Measurements from ENCODE around the gene SLC2A8.

The SLC2A8 gene

GRCh38 chr9:127422133-127422782, 25.3 kb downstream of the SLC2A8 start:
- Histone ChIP-seq H3K4me1 (ENCODE audit: control insufficient read depth, insufficient read depth, low read length) (peaks cover 8% of the 10 kb centered on the region; the same call in 1 of the 2 replicates), H3K9me3 (ENCODE audit: control insufficient read depth, insufficient read depth, low read depth, low read length) (no peaks in the 10 kb centered on the region), H3K27me3 (ENCODE audit: control insufficient read depth, insufficient read depth, low read length) (no peaks in the 10 kb centered on the region), H3K36me3 (ENCODE audit: control insufficient read depth, insufficient read depth, low read length) (peaks cover 5% of the 10 kb centered on the region; the same call in 1 of the 2 replicates), H3K27ac (ENCODE audit: low read depth, low read length) (no peak overlapping the region), H3K9ac (ENCODE audit: low read length) (no peak overlapping the region), H3K4me3 (ENCODE audit: low read depth, low read length) (no peak overlapping the region)

GRCh38 chr9:127422787-127423186, 25.8 kb downstream of the SLC2A8 start:
- Histone ChIP-seq H3K27ac (ENCODE audit: low read depth, low read length) (no peak overlapping the region), H3K9ac (ENCODE audit: low read length) (no peak overlapping the region), H3K4me3 (ENCODE audit: low read depth, low read length) (no peak overlapping the region; the same call in 1 of the 2 replicates), H3K4me1 (ENCODE audit: control insufficient read depth, insufficient read depth, low read length) (peaks cover 8% of the 10 kb centered on the region; the same call in 1 of the 2 replicates), H3K9me3 (ENCODE audit: control insufficient read depth, insufficient read depth, low read depth, low read length) (no peaks in the 10 kb centered on the region), H3K36me3 (ENCODE audit: control insufficient read depth, insufficient read depth, low read length) (peaks cover 5% of the 10 kb centered on the region; the same call in 1 of the 2 replicates), H3K27me3 (ENCODE audit: control insufficient read depth, insufficient read depth, low read length) (no peaks in the 10 kb centered on the region)

GRCh38 chr9:127423476-127423933, 26.5 kb downstream of the SLC2A8 start:
- H3K4me3 ChIP-seq (ENCODE audit: low read depth, low read length): peak overlapping the region; percentile 83
- peak overlapping the region; percentile 98 for H3K27ac ChIP-seq (ENCODE audit: low read depth, low read length)
- peak overlapping the region; percentile 85 for H3K9ac ChIP-seq (ENCODE audit: low read length)
- peaks cover 8% of the 10 kb centered on the region for H3K36me3 ChIP-seq (ENCODE audit: control insufficient read depth, insufficient read depth, low read length)
- peaks cover 8% of the 10 kb centered on the region; the same call in 1 of the 2 replicates for H3K4me1 ChIP-seq (ENCODE audit: control insufficient read depth, insufficient read depth, low read length)
- H3K9me3 ChIP-seq (ENCODE audit: control insufficient read depth, insufficient read depth, low read depth, low read length): no peaks in the 10 kb centered on the region
- H3K27me3 ChIP-seq (ENCODE audit: control insufficient read depth, insufficient read depth, low read length): no peaks in the 10 kb centered on the region

GRCh38 chr9:127423934-127424675, 27.1 kb downstream of the SLC2A8 start, which contains the start of gene ZNF79:
Gene ZNF79 (plus strand): TSS chr9:127424382. CDS start chr9:127424788, 406 bp downstream.
- peak within 1 kb of the TSS; percentile 98 for H3K27ac ChIP-seq (ENCODE audit: low read depth, low read length)
- no peaks in the 10 kb centered on the region for H3K27me3 ChIP-seq (ENCODE audit: control insufficient read depth, insufficient read depth, low read length)
- H3K4me1 ChIP-seq (ENCODE audit: control insufficient read depth, insufficient read depth, low read length): peaks cover 4% of the 10 kb centered on the region; the same call in 1 of the 2 replicates
- H3K36me3 ChIP-seq (ENCODE audit: control insufficient read depth, insufficient read depth, low read length): peaks cover 13% of the 10 kb centered on the region
- peak within 1 kb of the TSS; percentile 83 for H3K4me3 ChIP-seq (ENCODE audit: low read depth, low read length)
- peak within 1 kb of the TSS; percentile 85 for H3K9ac ChIP-seq (ENCODE audit: low read length)
- no peaks in the 10 kb centered on the region for H3K9me3 ChIP-seq (ENCODE audit: control insufficient read depth, insufficient read depth, low read depth, low read length)

GRCh38 chr9:127424676-127424999, 27.7 kb downstream of the SLC2A8 start:
- H3K27ac ChIP-seq (ENCODE audit: low read depth, low read length): peak overlapping the region; percentile 98; the same call in 1 of the 2 replicates

GRCh38 chr9:127426756-127427155, 29.8 kb downstream of the SLC2A8 start:
- H3K27me3 ChIP-seq (ENCODE audit: control insufficient read depth, insufficient read depth, low read length): no peaks in the 10 kb centered on the region
- no peaks in the 10 kb centered on the region for H3K9me3 ChIP-seq (ENCODE audit: control insufficient read depth, insufficient read depth, low read depth, low read length)
- H3K4me1 ChIP-seq (ENCODE audit: control insufficient read depth, insufficient read depth, low read length): peaks cover 4% of the 10 kb centered on the region; the same call in 1 of the 2 replicates
- H3K36me3 ChIP-seq (ENCODE audit: control insufficient read depth, insufficient read depth, low read length): peaks cover 31% of the 10 kb centered on the region
- H3K27ac ChIP-seq (ENCODE audit: low read depth, low read length): no peak overlapping the region
- no peak overlapping the region for H3K4me3 ChIP-seq (ENCODE audit: low read depth, low read length)
- H3K9ac ChIP-seq (ENCODE audit: low read length): no peak overlapping the region

More at GRCh38 chr9:127424676-127424999, 27.7 kb downstream of the SLC2A8 start:
- H3K9me3 ChIP-seq (ENCODE audit: control insufficient read depth, insufficient read depth, low read depth, low read length): no peaks in the 10 kb centered on the region
- peak overlapping the region; percentile 83 for H3K4me3 ChIP-seq (ENCODE audit: low read depth, low read length)
- H3K27me3 ChIP-seq (ENCODE audit: control insufficient read depth, insufficient read depth, low read length): no peaks in the 10 kb centered on the region
- peak overlapping the region; percentile 85 for H3K9ac ChIP-seq (ENCODE audit: low read length)
- H3K4me1 ChIP-seq (ENCODE audit: control insufficient read depth, insufficient read depth, low read length): peaks cover 4% of the 10 kb centered on the region; the same call in 1 of the 2 replicates
- peaks cover 18% of the 10 kb centered on the region for H3K36me3 ChIP-seq (ENCODE audit: control insufficient read depth, insufficient read depth, low read length)

- Histone ChIP-seq H3K9ac (ENCODE audit: low read length) (no peak overlapping the region), H3K36me3 (ENCODE audit: control insufficient read depth, insufficient read depth, low read length) (peaks cover 37% of the 10 kb centered on the region)
Measured at GRCh38 chr9:127428348-127428747, 31.4 kb downstream of the SLC2A8 start.

GRCh38 chr9:127430415-127430814, 33.4 kb downstream of the SLC2A8 start:
- H3K27me3 ChIP-seq (ENCODE audit: control insufficient read depth, insufficient read depth, low read length): no peaks in the 10 kb centered on the region
- no peaks in the 10 kb centered on the region for H3K9me3 ChIP-seq (ENCODE audit: control insufficient read depth, insufficient read depth, low read depth, low read length)
- no peaks in the 10 kb centered on the region for H3K4me1 ChIP-seq (ENCODE audit: control insufficient read depth, insufficient read depth, low read length)
- H3K27ac ChIP-seq (ENCODE audit: low read depth, low read length): no peak overlapping the region
- H3K36me3 ChIP-seq (ENCODE audit: control insufficient read depth, insufficient read depth, low read length): peaks cover 57% of the 10 kb centered on the region
- no peak overlapping the region for H3K4me3 ChIP-seq (ENCODE audit: low read depth, low read length)
- no peak overlapping the region for H3K9ac ChIP-seq (ENCODE audit: low read length)

More at GRCh38 chr9:127428348-127428747, 31.4 kb downstream of the SLC2A8 start:
- Histone ChIP-seq H3K9me3 (ENCODE audit: control insufficient read depth, insufficient read depth, low read depth, low read length) (no peaks in the 10 kb centered on the region), H3K4me3 (ENCODE audit: low read depth, low read length) (no peak overlapping the region), H3K27me3 (ENCODE audit: control insufficient read depth, insufficient read depth, low read length) (no peaks in the 10 kb centered on the region), H3K4me1 (ENCODE audit: control insufficient read depth, insufficient read depth, low read length) (peaks cover 4% of the 10 kb centered on the region; the same call in 1 of the 2 replicates), H3K27ac (ENCODE audit: low read depth, low read length) (no peak overlapping the region)

GRCh38 chr9:127437497-127438264, 40.7 kb downstream of the SLC2A8 start:
- H3K9ac ChIP-seq (ENCODE audit: low read length): no peak overlapping the region
- no peaks in the 10 kb centered on the region for H3K4me1 ChIP-seq (ENCODE audit: control insufficient read depth, insufficient read depth, low read length)
- H3K4me3 ChIP-seq (ENCODE audit: low read depth, low read length): no peak overlapping the region
- H3K9me3 ChIP-seq (ENCODE audit: control insufficient read depth, insufficient read depth, low read depth, low read length): no peaks in the 10 kb centered on the region
- no peaks in the 10 kb centered on the region for H3K27me3 ChIP-seq (ENCODE audit: control insufficient read depth, insufficient read depth, low read length)
- no peak overlapping the region for H3K27ac ChIP-seq (ENCODE audit: low read depth, low read length)
- H3K36me3 ChIP-seq (ENCODE audit: control insufficient read depth, insufficient read depth, low read length): peaks cover 86% of the 10 kb centered on the region

- H3K4me3 ChIP-seq (ENCODE audit: low read depth, low read length): no peak overlapping the region
- no peaks in the 10 kb centered on the region for H3K4me1 ChIP-seq (ENCODE audit: control insufficient read depth, insufficient read depth, low read length)
- no peak overlapping the region for H3K9ac ChIP-seq (ENCODE audit: low read length)
- no peaks in the 10 kb centered on the region for H3K9me3 ChIP-seq (ENCODE audit: control insufficient read depth, insufficient read depth, low read depth, low read length)
- H3K27me3 ChIP-seq (ENCODE audit: control insufficient read depth, insufficient read depth, low read length): no peaks in the 10 kb centered on the region
- peaks cover 85% of the 10 kb centered on the region for H3K36me3 ChIP-seq (ENCODE audit: control insufficient read depth, insufficient read depth, low read length)
- no peak overlapping the region for H3K27ac ChIP-seq (ENCODE audit: low read depth, low read length)
Measured at GRCh38 chr9:127438394-127438793, 41.4 kb downstream of the SLC2A8 start.
